D721Med (cell line): ENCODE results near the gene OPCML.

ENCODE experiments used
- DNase-seq: peaks from one replicate; pipeline ENCODE4 v3.0.0; 2011; ENCODE audit warnings: low spot score; ENCODE audit not compliant: insufficient read length
- FAIRE-seq: peaks from 2 replicates; lab custom pipeline; 2011; peaks lifted over from hg19 to GRCh38; lab: Jason Lieb, UNC
- TF ChIP-seq, protein P1 (sequence below): IDR thresholded peaks from 2 replicates; pipeline ENCODE4 v1.5.1; 2012; ENCODE audit warnings: mild to moderate bottlenecking, control low read depth; ENCODE audit not compliant: insufficient read depth; ENCODE audit errors: missing control alignments

Gene OPCML

DNA sequence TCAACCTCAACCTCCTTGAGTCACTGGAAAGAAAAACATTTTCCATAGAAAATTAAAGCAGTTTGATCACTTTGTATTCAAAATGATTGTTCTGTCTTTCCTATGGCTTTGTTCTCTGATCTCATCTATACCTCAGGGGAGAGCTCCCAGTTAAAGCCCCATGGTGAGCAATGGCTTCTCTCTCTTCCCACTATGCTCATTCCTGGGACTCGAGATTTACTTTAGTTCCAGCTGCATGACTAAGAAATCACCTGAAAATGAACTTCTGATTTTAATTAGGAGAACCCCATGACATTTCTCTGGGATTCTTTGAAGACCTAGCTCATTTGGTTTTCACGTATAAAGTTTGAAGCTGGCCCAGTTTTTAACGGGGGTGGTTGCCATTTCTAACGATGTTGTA is 921.5 kb downstream of the OPCML start:
- FAIRE-seq = no peak

DNA sequence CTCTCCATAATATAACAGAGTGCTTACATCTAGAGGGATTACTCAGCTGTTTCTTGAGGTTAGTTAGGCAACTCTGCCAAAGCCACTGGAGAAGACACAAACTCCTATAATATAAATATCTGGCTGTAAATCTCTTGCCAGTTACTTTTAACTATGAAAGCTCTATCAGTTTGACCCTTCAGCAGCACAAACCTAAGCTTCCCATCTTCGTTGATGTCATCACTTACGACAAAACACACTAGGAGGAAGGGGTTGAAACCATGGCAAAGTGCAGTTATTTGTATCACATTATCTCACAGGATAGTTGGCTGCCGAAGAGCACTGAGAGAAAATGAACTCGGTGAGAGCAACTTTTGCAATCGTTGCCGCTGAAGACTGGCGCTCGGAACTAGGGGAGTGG is 922.1 kb downstream of the OPCML start:
- DNase-seq (no peak), FAIRE-seq (no peak)
- TF ChIP-seq, protein P1, sequence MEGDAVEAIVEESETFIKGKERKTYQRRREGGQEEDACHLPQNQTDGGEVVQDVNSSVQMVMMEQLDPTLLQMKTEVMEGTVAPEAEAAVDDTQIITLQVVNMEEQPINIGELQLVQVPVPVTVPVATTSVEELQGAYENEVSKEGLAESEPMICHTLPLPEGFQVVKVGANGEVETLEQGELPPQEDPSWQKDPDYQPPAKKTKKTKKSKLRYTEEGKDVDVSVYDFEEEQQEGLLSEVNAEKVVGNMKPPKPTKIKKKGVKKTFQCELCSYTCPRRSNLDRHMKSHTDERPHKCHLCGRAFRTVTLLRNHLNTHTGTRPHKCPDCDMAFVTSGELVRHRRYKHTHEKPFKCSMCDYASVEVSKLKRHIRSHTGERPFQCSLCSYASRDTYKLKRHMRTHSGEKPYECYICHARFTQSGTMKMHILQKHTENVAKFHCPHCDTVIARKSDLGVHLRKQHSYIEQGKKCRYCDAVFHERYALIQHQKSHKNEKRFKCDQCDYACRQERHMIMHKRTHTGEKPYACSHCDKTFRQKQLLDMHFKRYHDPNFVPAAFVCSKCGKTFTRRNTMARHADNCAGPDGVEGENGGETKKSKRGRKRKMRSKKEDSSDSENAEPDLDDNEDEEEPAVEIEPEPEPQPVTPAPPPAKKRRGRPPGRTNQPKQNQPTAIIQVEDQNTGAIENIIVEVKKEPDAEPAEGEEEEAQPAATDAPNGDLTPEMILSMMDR = no peak

More for the DNA sequence above, 921.5 kb downstream of the OPCML start:
- no peak for DNase-seq
- TF ChIP-seq, protein P1 = no peak

DNA sequence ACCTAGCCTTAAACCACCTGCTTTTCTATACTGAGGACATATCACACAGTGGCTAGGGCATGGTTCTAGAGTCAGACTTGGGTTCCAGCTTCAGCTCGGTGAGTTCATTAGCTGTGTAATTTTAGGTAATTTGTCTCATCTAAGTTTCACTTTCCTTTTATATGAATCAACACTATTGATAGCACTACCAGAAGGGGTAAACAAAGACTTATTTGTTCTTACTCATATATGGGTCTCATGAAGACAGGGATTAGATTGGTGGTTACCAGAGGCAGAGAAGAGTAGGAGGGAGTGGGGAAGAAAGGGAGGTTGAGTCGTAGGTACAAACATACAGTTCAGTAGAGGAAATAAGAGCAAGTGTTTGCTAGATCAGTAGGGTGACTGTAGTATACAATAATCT is 924.7 kb downstream of the OPCML start:
- TF ChIP-seq, protein P1 = no peak
- FAIRE-seq = no peak
- no peak for DNase-seq

DNA sequence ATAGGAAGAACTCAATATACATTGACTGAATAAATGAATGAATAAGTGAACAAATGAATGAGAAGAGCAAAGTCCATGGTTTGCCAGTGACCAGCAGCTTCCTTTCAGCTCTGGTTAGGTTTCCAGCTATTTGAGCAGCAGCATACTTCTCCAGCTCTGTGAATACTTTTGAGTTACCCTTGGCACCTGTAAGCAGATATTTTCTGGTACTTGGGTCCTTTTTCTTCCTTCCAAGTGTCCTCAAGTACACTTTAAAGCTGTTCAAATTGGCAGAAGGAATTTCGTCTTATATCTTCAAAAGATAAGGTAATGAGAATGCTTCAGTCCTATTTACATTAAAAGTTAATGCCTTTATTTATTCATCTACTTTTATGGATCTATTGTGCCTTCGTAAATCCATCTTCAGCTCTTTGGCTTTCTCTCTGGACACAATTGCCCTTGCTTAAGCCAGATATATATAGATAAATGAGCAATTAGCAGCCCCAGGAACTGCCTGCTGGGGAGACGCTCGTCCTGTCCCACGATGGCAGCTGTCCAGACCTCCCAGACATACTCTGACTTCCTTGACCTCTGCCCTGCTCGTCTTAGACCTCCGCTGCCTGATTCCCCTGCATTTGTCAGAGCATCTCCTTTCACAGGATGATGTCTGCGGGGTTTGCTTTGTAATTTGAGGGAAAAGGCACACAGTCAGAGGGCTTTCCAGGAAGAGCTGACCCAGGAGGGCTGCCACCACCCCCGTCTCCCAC is 926.3 kb downstream of the OPCML start:
- FAIRE-seq = no peak
- DNase-seq = no peak
- TF ChIP-seq, protein P1 = no peak

DNA sequence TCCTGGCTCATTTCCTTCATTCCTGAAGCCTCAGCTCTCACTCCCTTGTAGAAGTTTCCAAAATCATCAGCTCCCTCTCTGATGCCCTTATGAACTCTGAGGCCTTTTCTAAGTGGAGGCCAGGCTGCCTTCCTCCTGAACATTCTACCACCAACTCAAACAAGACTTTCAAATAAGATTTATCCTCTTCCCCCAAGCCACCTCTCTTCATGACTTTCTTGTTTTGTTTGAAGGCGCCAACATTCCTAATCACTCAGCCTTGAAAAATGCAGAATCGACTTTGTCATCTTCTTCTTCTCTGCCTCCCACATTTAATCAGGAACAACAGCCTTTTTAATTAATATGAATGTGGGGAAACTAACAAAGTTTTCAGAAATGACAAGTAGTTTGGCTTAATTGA is 927.9 kb downstream of the OPCML start:
- FAIRE-seq (no peak), DNase-seq (no peak)
- TF ChIP-seq, protein P1 = no peak

DNA sequence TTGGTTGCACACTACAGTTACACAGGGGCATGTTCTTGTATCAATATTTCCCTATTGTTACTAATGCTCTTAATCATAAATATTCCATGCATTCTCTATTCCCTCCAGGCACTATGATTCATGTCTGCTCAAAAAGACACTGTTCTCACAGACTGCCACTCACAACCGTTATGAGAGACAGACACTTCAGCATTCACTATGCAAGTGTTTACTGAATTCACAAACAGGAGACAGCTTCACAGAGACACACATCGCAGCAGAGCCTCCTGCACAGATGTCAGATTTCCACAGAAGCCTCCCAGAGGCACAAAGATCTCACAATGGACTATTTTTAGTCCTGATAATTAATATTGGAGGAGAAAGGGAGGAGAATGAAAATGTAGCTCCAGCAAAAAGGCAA is 930.4 kb downstream of the OPCML start:
- DNase-seq (no peak), FAIRE-seq (no peak)
- TF ChIP-seq, protein P1 = no peak

DNA sequence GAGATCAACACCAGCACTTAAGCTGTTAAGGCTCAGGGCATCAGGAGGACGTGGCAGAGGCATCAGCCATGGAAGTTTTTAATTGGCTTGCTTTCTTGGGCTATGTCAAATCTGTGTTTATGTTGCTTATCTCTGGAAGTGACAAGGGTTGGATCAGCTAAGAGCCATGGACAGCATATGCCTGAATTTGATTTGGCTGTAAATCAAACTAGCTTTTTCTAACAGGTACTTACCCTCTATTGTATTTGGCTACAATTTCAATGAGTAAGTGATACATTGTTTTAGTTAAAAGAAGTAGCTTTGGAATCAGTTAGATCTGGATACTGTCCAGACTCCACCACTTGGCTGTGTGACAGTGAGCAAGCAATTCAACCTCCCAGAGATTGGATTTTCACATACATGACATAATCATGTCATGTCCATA is 936.6 kb downstream of the OPCML start:
- TF ChIP-seq, protein P1 = no peak
- FAIRE-seq (no peak), DNase-seq (no peak)
